T-helper 2 cell treated with Interferon-gamma antibody and Interleukin-4, amounts not matched to agents 100 ng/mL and 5 ng/mL, for 36 hours (primary cell): ENCODE data around the gene AP3D1. TPM values are rescaled to one million over a fixed set of nuclear protein-coding genes. Genes with fewer than 3 reads are reported as not detected.

ENCODE experiments used
- intact Hi-C: fragments of 100-400 bp; cut with micrococcal nuclease; formaldehyde crosslinking; loops from one replicate; pipeline ENCODE4 v1.15.1; 2023
- total RNA-seq: library from RNA; stranded (reverse); gene quantifications from 2 replicates; pipeline ENCODE4 v1.2.3, GENCODE V29; 2022

Gene AP3D1
- total RNA-seq, 1 donor from 2014 or later: 113 TPM

- intact Hi-C loops: no loop called here
Observed at GRCh38 chr19:2064788-2065524, 86.4 kb downstream of the AP3D1 start.

GRCh38 chr19:2064395-2064787 lies 87.0 kb downstream of the AP3D1 start:
- intact Hi-C loops: no loop called here

GRCh38 chr19:2063824-2064223 lies 87.5 kb downstream of the AP3D1 start:
- intact Hi-C loops: no loop called here

- intact Hi-C loops: no loop called here
Observed at GRCh38 chr19:2062770-2063169, 88.6 kb downstream of the AP3D1 start.

- intact Hi-C loops: no loop called here
Observed at GRCh38 chr19:2062389-2062729, 89.0 kb downstream of the AP3D1 start.

GRCh38 chr19:2061495-2062388 lies 89.6 kb downstream of the AP3D1 start:
- intact Hi-C loops: loop anchor here (1.0 to 2.0 kb wide), 2 partner anchors 10 to 35 kb away; partner anchors contain the start of genes IZUMO4, MKNK2 and MOB3A

- intact Hi-C loops: loop anchor here (1.0 to 2.0 kb wide), 2 partner anchors 10 to 36 kb away; partner anchors contain the start of genes IZUMO4, MKNK2 and MOB3A
Observed at GRCh38 chr19:2060884-2061494, 90.4 kb downstream of the AP3D1 start.

- intact Hi-C loops: loop anchor here (2.0 kb wide), 1 partner anchor 37 kb away; the partner anchor contains the start of genes IZUMO4 and MOB3A
Observed at GRCh38 chr19:2059422-2060201, 91.8 kb downstream of the AP3D1 start.

- intact Hi-C loops: no loop called here
Observed at GRCh38 chr19:2058570-2059421, 92.6 kb downstream of the AP3D1 start.

- intact Hi-C loops: no loop called here
Observed at GRCh38 chr19:2057484-2058469, 93.6 kb downstream of the AP3D1 start.

GRCh38 chr19:2056837-2057192 lies 94.6 kb downstream of the AP3D1 start:
- intact Hi-C loops: no loop called here

GRCh38 chr19:2055931-2056836 lies 95.2 kb downstream of the AP3D1 start:
- intact Hi-C loops: no loop called here

GRCh38 chr19:2054763-2055162 lies 96.6 kb downstream of the AP3D1 start:
- intact Hi-C loops: loop anchor here (5.0 kb wide), 1 partner anchor 37 kb away; the partner anchor contains the start of gene BTBD2

GRCh38 chr19:2053601-2054389 lies 97.6 kb downstream of the AP3D1 start:
- intact Hi-C loops: loop anchor here (5.0 kb wide), 1 partner anchor 36 kb away; the partner anchor contains the start of gene BTBD2

GRCh38 chr19:2051773-2052704 lies 99.3 kb downstream of the AP3D1 start:
- intact Hi-C loops: loop anchor here (1.0 to 5.0 kb wide), 5 partner anchors 9 to 45 kb away; partner anchors contain the start of genes BTBD2, IZUMO4 and MOB3A
